T47D (cell line): ENCODE results near the gene PDGFD.

Source experiments
- DNase-seq, 2 experiments: peaks; one replicate each; pipeline versions ENCODE4 v3.0.0 to v3.0.0-alpha.2; 2011 to 2012; ENCODE audit warnings: low read depth in 1 of 2, low spot score in 1 of 2
- JUND ChIP-seq: IDR thresholded peaks from 2 replicates; pipeline ENCODE4 v1.6.1; 2012; ENCODE audit warnings: low read depth
- in situ Hi-C: cut with HindIII; loops from 2 replicates; pipeline ENCODE4 v1.10.0; 2016; ENCODE audit warnings: low sequenced_read_pairs, low pct_unique_long_range_greater_than_20kb

The PDGFD gene

DNA sequence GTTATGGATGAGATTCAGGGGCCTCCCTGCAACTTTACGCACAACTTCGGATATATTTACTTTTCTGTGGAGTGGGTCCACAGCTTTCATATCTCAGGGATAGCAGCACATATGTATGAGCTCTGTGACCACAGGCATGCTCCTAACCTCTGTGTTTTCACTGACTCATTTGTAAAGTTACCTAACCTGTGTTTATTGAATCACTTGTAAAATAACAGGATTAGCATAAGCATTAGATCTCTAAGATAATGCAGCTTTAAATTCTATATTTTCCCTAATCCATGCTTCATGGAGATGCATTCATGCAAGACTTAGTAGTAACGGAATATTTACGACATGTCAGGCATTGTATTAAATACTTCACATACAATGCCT, 175.4 kb downstream of the PDGFD start:
- in situ Hi-C loops, result no loop called here
- DNase-seq, result no peak
- TF ChIP-seq JUND, result no peak

DNA sequence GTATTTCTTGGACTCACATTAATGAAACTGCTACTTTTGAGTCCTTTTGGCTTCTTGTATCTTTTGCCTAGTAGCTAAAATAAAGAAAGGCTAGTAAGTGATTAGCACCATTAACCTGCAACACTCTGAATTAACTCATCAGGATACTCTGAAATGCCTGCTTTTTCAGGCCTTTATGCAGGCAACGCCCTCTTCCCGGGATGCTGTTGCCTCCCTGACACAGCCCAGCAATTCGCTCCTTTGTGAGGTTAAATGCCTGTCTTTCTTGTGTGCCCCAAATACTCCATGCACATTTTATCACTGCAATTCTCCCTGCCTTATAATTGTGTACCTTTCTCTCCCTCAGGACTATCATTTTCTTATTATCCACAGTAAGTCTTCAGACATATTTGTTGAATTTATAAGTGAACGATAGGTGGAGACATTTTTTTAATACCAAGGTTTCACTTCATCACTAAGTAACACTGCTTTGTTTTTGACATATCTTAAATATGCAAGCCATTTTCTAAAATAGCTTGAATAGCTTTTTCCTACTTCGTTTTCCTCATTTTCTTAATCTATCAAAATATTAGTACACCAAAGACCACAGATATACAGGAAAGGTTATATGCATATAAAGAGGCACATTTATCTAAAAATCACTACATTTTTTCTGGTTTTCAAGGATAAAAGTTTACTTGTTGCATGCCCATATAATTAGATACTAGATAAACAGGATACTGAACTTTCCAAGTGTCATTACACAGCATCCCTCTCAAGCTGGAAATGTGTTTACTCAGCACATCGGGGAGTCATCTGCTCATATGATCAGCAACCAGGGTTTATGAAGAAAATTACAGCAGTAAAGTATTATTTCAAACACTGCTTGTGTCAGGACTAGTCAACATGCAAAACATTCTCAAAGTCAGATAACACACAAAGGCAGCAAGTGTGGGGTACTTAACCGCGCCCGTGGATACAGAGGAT, 176.0 kb downstream of the PDGFD start:
- in situ Hi-C loops, result no loop called here
- no peak for DNase-seq
- no peak for TF ChIP-seq JUND

DNA sequence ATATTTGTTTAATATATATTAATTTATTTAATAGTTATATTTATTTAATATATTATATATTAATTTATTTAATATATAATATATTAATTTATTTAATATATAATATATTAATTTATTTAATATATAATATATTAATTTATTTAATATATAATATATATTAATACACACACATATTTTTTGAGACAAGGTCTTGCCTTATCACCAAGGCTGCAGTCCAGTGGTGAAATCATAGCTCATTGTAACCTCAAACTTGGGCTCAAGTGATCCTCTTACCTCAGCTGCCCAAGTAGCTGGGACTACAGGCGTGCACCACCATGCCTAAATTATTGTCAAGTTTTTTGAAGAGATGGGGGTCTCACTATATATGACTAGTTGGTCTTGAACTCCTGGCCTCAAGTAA, 178.9 kb downstream of the PDGFD start:
- no peak for DNase-seq
- in situ Hi-C loops, result no loop called here
- no peak for TF ChIP-seq JUND

DNA sequence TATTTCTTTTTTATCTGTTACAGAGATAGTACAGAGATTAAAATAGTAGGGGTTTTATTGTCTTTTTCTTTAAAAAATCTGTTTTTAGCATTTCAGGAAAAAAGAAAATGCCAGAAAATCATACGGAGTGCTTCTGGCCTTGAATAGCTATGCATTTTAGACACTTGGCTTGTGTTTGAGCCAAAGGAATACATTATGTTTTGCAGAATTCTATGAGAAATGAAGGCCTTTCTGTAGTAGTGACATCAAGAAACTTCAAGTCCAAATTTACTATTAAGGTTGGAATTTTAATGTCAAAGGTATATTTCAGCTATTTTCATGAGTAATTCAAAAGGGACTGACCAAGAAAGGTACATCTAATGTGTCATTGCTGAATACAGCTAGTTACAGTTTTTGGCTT, 183.8 kb downstream of the PDGFD start:
- TF ChIP-seq JUND, result no peak
- DNase-seq, result no peak
- in situ Hi-C loops, result no loop called here

DNA sequence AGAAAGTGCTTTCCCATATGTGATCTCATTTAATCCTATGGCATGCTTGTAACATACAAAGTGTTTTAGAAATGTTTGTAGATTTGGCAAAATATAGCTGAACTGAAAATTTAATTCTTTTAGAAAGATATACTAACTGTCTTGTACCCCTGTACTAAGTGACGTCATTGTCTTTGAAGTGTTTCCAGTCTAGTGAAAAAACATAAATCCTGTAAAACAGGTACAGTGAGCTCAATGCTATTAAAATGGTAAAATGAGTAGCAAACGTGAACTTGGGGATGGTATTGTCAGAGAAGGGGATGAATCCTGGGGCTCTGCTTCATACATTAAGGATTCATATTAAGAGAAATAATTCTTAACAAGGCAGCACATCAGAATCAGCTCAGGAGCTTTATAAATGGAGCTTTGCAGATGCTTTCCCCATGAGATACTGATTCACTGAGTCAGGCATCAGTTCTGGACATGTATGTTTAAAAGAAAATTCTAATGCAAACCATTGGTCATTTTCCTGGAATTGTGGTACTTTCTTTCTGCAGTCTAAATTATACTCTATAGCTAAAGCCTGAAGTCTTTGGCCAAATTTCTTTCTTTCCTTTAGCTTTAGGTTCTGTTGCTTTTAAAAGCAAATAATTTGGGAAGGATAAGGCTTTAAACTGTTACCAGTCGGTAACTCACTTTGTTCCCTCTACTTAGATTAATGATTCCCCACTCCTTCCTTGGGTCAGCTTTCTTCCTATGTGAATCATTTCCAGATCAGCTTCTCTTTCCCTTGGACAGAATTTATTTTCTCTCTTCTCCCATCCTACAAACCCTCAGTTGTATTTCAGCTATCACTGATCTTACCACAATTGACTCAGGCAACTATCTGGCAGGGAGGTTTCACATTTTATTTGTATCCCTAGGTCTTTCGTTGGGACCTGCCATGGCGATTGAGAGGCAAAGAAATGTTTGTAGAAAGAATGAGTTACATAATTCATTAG, 185.0 kb downstream of the PDGFD start:
- TF ChIP-seq JUND, result no peak
- no peak for DNase-seq
- in situ Hi-C loops, result no loop called here

DNA sequence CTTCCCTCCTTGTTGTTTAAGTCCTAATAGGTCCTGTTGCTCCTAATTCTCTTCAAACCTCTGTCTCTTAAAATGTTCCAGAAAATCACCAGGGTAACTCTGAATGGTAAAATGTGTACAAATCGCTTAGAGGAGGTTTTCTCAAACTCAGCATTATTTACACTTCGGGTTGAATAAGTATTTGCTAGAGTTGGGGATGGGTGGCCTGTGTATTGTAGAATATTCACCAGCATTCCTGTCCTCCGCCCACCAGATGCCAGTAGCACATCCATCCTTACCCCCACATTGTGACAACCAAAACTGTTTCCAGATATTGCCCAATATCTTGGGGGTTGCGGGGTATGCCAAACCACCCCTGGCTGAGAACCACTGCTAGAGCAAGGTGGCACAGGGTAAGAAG, 191.9 kb downstream of the PDGFD start:
- no peak for TF ChIP-seq JUND
- no peak for DNase-seq
- in situ Hi-C loops, result no loop called here

DNA sequence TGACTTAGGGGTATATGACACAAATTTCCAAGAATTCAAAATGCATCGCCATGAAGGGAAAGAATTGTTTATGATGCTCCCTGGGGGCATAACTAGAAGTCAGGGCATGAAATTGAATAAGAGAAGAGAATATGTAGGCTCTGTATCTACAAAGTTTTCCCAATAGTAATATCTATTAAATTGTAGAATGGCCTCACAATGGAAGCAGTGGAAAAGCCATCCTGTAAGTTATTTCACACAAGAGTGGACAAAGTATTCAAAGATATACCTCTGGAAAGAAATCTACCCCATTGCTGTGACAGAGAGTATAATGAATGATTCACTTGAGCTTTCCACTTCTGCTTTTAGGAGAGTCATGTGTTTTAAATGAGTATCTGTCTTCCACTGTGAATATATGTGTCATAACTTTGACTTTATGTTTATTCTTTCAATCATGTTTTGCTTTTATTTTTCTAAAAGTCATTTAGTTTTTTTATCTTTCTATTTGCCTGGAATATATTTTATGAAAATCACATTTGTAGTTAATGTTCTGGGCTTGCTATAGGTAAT, 193.2 kb downstream of the PDGFD start:
- no peak for TF ChIP-seq JUND
- no peak for DNase-seq
- in situ Hi-C loops, result no loop called here

DNA sequence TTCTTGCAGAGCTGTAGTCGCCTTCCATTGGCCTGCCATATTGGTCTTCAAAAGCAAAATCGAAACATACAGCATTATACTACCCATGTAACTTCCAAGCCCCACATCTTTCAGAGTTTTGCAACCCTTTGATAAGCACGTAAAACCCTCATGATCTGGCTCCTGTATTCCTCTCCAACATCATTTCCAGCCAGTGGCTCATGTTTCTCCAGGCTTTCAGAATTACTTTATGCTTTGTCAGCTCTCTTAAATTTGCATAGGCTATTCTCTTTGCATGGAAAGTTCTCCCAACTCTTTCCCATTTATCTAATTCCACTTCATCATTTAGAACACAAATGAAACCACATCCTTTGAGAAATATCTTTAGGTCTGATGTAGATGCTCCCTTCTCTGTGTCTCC, 195.3 kb downstream of the PDGFD start:
- TF ChIP-seq JUND, result no peak
- no peak for DNase-seq
- in situ Hi-C loops, result no loop called here

DNA sequence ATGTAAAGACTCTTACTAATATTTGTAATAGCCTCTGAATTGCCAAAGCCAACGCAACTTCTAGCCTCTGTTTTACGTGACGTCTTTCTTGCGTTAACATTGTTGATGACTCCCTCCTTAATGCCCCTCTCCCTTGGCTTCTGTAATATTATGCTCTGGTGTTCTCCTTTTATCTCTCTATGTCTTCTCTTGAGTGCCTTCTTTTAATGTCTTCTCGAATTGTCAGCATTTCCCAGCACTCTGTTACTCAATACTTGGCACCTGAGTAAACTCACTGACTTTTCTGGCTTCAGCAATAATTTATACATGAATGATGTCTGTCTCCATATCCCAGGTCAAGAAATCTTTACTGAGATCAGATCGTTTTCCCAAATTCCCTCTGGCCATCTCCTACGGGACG, 196.0 kb downstream of the PDGFD start:
- TF ChIP-seq JUND, result no peak
- in situ Hi-C loops, result no loop called here
- no peak for DNase-seq

DNA sequence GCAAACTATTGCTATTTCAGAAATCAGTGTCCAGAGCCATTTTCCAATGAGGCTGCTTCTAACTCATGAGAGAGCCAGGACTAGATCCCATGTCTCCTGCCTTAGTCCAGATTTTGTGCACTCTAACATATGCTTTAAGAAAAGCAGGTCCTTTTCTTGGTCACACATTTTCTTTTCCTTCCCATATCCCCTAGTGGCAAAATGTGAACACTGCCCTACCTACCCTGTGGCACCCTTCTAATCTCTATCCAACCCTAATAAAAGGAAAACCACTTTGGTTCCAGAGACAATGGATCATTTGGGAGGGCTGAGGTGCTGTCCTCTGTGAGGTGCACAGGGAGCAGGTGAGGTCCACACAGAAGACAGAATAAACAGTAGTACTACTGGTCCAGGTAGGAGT, 199.6 kb downstream of the PDGFD start:
- no peak for DNase-seq
- in situ Hi-C loops, result no loop called here
- TF ChIP-seq JUND, result no peak

DNA sequence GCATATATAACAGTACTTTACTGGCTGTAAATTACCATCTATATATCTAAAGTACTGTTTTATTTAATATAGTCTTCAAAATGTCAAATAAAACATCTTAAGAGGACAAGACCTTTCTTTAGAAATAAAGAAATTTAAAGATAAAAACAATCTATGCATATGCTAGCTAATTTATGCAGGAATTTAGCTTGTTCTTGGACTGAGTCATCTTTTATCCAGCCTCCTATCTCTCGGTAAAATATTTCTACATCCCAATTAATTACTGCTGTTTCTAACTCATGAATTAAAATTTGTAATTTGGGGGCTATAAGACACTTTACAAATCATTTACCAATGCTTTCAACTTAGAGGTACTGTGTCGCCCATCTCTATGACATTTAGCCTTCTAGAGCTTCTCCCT, 200.3 kb downstream of the PDGFD start:
- in situ Hi-C loops, result no loop called here
- DNase-seq, result no peak
- no peak for TF ChIP-seq JUND

DNA sequence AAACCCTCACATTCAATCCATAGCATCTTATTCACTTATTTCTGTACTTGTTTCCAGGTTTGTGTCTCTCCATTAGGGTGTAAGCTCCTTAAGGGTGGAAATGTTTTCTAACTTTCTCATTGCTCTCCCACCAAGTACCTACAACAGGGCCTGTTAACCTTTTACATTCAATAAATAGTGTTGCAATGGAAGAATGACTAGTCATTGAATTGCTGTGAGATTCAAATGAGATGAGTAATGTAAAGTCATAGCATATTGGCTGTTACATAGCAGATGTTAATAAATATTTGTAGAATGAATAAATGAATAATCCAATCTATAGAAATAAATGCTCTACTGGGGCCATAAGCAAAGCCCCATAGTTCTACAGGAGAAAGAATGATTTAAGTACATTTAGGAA, 202.9 kb downstream of the PDGFD start:
- in situ Hi-C loops, result no loop called here
- no peak for DNase-seq
- no peak for TF ChIP-seq JUND

DNA sequence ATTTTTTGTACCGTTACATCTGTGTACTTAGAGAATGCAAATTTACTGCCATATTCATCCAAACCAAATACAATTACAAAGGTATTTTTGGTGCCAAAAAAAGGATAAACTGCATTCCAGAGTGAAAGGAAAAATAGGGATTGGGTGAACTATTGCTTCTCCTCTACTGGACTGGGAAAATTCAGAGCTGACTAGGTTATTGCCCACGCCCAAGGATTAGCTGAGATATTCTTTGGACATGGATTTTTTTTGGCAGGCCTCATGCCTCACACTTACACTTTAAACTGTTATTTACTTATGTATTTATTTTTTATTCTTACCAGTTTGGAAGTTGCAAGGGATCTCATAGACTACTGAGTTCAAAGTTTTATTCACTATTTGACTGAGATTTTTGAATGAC, 203.8 kb downstream of the PDGFD start:
- DNase-seq, result no peak
- in situ Hi-C loops, result no loop called here
- TF ChIP-seq JUND, result no peak
